H1 (cell line): ENCODE measurements around the gene LAMB3. TPM values are rescaled to one million over a fixed set of nuclear protein-coding genes. Genes with fewer than 3 reads are reported as not detected.

Source experiments
- ASH2L ChIP-seq: fragments of 200-600, 300-600 bp; sonication (generic); IDR thresholded peaks from one replicate; pipeline ENCODE4 v1.7.1; 2017; ENCODE audit warnings: low read length
- CTCF ChIP-seq, 3 experiments: IDR thresholded peaks; 1 replicate in 2 of 3; 2 replicates in 1 of 3; pipeline versions ENCODE4 v1.5.1 to v1.6.1; 2011; ENCODE audit warnings: low read length in 3 of 3, mild to moderate bottlenecking in 3 of 3, inconsistent platforms in 2 of 3, low read depth in 1 of 3, moderate library complexity in 1 of 3; ENCODE audit not compliant: insufficient read depth in 1 of 3; ENCODE audit errors: control extremely low read depth in 1 of 3
- HDAC6 ChIP-seq: IDR thresholded peaks from one replicate; pipeline ENCODE4 v1.7.1; 2012; ENCODE audit warnings: low read depth, mild to moderate bottlenecking, inconsistent platforms, low read length, moderate library complexity
- NANOG ChIP-seq: IDR thresholded peaks from 2 replicates; pipeline ENCODE4 v1.6.1; 2011; ENCODE audit warnings: low read length, low read depth, mild to moderate bottlenecking, inconsistent platforms; ENCODE audit not compliant: insufficient read depth, poor library complexity, severe bottlenecking
- SP4 ChIP-seq: IDR thresholded peaks from 2 replicates; pipeline ENCODE4 v1.6.1; 2012; ENCODE audit warnings: low read length, inconsistent platforms
- polyA plus RNA-seq, 7 experiments: library from polyadenylated mRNA; depleted of rRNA in 3 of 7; stranded (reverse) in 5 of 7; unstranded in 2 of 7; fragments of >200 nt in 5 of 7; fragments of 200-250 nt in 2 of 7; gene quantifications; 1 replicate in 5 of 7; 2 replicates in 1 of 7; 4 replicates in 1 of 7; pipeline versions ENCODE4 v1.2.1 to v1.2.3, GENCODE V29; 2011 to 2013; ENCODE audit warnings: missing spikeins in 2 of 7, mixed read lengths in 2 of 7
- total RNA-seq: library from RNA; stranded (reverse); fragmentation: NEBNext Ultra II Directional; extraction: Animal tissue kit (Norgen Biotek cat#: 25700); gene quantifications from 2 replicates; pipeline ENCODE4 v1.2.1, GENCODE V29; 2021

Gene LAMB3
- total and polyA plus RNA-seq, 2 of the 8 experiments (the other 6 are each of a cell fraction or from before 2014, with no cell fraction given): 0.45 to 0.50 TPM

GRCh38 chr1:209612646-209613399 lies 39.4 kb downstream of the LAMB3 start (continued):
- TF ChIP-seq NANOG: no peak
- no peak for TF ChIP-seq CTCF (IDR thresholded peaks at IDR 0.05; ENCODE audit: control extremely low read depth in 1 of 3, insufficient read depth in 1 of 3, low read depth in 1 of 3, low read length in 3 of 3)
- TF ChIP-seq SP4: no peak
- TF ChIP-seq ASH2L: no peak
- TF ChIP-seq HDAC6: no peak
